Neural cell (in vitro differentiated cells): Measurements from ENCODE around the gene UBE2O. TPM values are rescaled to one million over a fixed set of nuclear protein-coding genes. Genes with fewer than 3 reads are reported as not detected.

Source experiments
- H2AFZ ChIP-seq: fragments of 200-600, 300-800 bp; sonication (generic), shearing (Covaris generic); 2 replicates; pipeline ENCODE4 v1.6.0; 2014; ENCODE audit warnings: low read depth, mild to moderate bottlenecking, antibody characterized with exemption, low read length, moderate library complexity
- H3F3A ChIP-seq: fragments of 200-600 bp; shearing (Covaris generic); 2 replicates; pipeline ENCODE4 v1.6.1; 2016; ENCODE audit warnings: mild to moderate bottlenecking, moderate library complexity, mixed read lengths, antibody characterized with exemption, low read length; ENCODE audit not compliant: insufficient read depth, poor library complexity, severe bottlenecking
- H3K27ac ChIP-seq: fragments of 200-600, 300-800 bp; sonication (generic), shearing (Covaris generic); 2 replicates; pipeline ENCODE4 v1.5.1; 2014; ENCODE audit warnings: mild to moderate bottlenecking, low read length, moderate library complexity
- H3K27me3 ChIP-seq: fragments of 300-800, 200-600 bp; sonication (generic), shearing (Covaris generic); 2 replicates; pipeline ENCODE4 v1.6.0; 2014; ENCODE audit warnings: mild to moderate bottlenecking, low read depth, low read length, moderate library complexity; ENCODE audit not compliant: insufficient read depth
- H3K36me3 ChIP-seq: fragments of 300-800, 200-600 bp; sonication (generic), shearing (Covaris generic); 2 replicates; pipeline ENCODE4 v1.5.1; 2014; ENCODE audit warnings: mild to moderate bottlenecking, antibody characterized with exemption, low read length, moderate library complexity; ENCODE audit not compliant: insufficient read depth
- H3K4me2 ChIP-seq: fragments of 300-800, 200-600 bp; sonication (generic), shearing (Covaris generic); 2 replicates; pipeline ENCODE4 v1.6.0; 2014; ENCODE audit warnings: mild to moderate bottlenecking, low read length
- H3K4me3 ChIP-seq: fragments of 300-800, 200-600 bp; sonication (generic), shearing (Covaris generic); 2 replicates; pipeline ENCODE4 v1.5.1; 2014; ENCODE audit warnings: mild to moderate bottlenecking, low read length, moderate library complexity
- H3K79me2 ChIP-seq: fragments of 200-600 bp; shearing (Covaris generic); replicated peaks from 2 replicates; pipeline ENCODE4 v1.6.0; 2014; ENCODE audit warnings: mild to moderate bottlenecking, low read length, moderate library complexity; ENCODE audit not compliant: insufficient read depth
- H3K9ac ChIP-seq: fragments of 300-800, 200-600 bp; sonication (generic), shearing (Covaris generic); 2 replicates; pipeline ENCODE4 v1.6.1; 2016; ENCODE audit warnings: mild to moderate bottlenecking, low read length, mixed read lengths
- H3K9me2 ChIP-seq: fragments of 200-600 bp; shearing (Covaris generic); 2 replicates; pipeline ENCODE4 v1.6.1; 2016; ENCODE audit warnings: mild to moderate bottlenecking, low read length, mixed read lengths; ENCODE audit not compliant: insufficient read depth
- H3K9me3 ChIP-seq: fragments of 200-600, 300-800 bp; sonication (generic), shearing (Covaris generic); 2 replicates; pipeline ENCODE4 v1.6.1; 2016; ENCODE audit warnings: mild to moderate bottlenecking, mixed run types, low read length, moderate library complexity, mixed read lengths
- H4K20me1 ChIP-seq: fragments of 200-600 bp; shearing (Covaris generic); 2 replicates; pipeline ENCODE4 v1.6.1; 2016; ENCODE audit warnings: mild to moderate bottlenecking, mixed run types; ENCODE audit not compliant: insufficient read depth
- EP300 ChIP-seq: fragments of 450-650 bp; conservative IDR thresholded peaks from 2 replicates; pipeline ENCODE4 v1.6.1; 2014; ENCODE audit warnings: antibody characterized with exemption, mild to moderate bottlenecking, moderate library complexity; ENCODE audit not compliant: poor library complexity, severe bottlenecking
- EZH2 ChIP-seq: fragments of 200-600, 300-800 bp; shearing (Covaris generic), sonication (generic); IDR thresholded peaks from 2 replicates; pipeline ENCODE4 v1.6.1; 2014; ENCODE audit warnings: antibody characterized with exemption, low read length, borderline replicate concordance, mild to moderate bottlenecking; ENCODE audit not compliant: insufficient read depth, poor library complexity, severe bottlenecking
- MXI1 ChIP-seq: fragments of 450-650 bp; conservative IDR thresholded peaks from 2 replicates; pipeline ENCODE4 v1.6.1; 2014; ENCODE audit warnings: antibody characterized with exemption, mild to moderate bottlenecking; ENCODE audit not compliant: poor library complexity, severe bottlenecking
- POLR2AphosphoS5 ChIP-seq: IDR thresholded peaks from 2 replicates; pipeline ENCODE4 v1.6.1; 2012
- RAD21 ChIP-seq: fragments of 450-650 bp; conservative IDR thresholded peaks from 2 replicates; pipeline ENCODE4 v1.6.1; 2014; ENCODE audit warnings: antibody characterized with exemption, mild to moderate bottlenecking, moderate library complexity
- REST ChIP-seq: IDR thresholded peaks from 2 replicates; pipeline ENCODE4 v1.6.1; 2012; ENCODE audit warnings: borderline replicate concordance
- SMC3 ChIP-seq: fragments of 450-650 bp; conservative IDR thresholded peaks from 2 replicates; pipeline ENCODE4 v1.6.1; 2014; ENCODE audit warnings: antibody characterized with exemption, mild to moderate bottlenecking, moderate library complexity; ENCODE audit not compliant: poor library complexity
- TAF1 ChIP-seq: IDR thresholded peaks from 2 replicates; pipeline ENCODE4 v1.6.1; 2012; ENCODE audit warnings: low read depth
- polyA plus RNA-seq: library from polyadenylated mRNA; depleted of rRNA; stranded (reverse); fragments of >200 nt; gene quantifications from 2 replicates; pipeline ENCODE4 v1.2.3, GENCODE V29; 2014
- TF ChIP-seq, protein P1 (sequence below): fragments of 450-650 bp; IDR thresholded peaks from 2 replicates; pipeline ENCODE4 v1.5.1; 2014; ENCODE audit warnings: antibody characterized with exemption, mild to moderate bottlenecking, moderate library complexity; ENCODE audit not compliant: poor library complexity, severe bottlenecking

UBE2O gene
- polyA plus RNA-seq, 1 donor from 2014 or later, result 28.0 TPM

DNA sequence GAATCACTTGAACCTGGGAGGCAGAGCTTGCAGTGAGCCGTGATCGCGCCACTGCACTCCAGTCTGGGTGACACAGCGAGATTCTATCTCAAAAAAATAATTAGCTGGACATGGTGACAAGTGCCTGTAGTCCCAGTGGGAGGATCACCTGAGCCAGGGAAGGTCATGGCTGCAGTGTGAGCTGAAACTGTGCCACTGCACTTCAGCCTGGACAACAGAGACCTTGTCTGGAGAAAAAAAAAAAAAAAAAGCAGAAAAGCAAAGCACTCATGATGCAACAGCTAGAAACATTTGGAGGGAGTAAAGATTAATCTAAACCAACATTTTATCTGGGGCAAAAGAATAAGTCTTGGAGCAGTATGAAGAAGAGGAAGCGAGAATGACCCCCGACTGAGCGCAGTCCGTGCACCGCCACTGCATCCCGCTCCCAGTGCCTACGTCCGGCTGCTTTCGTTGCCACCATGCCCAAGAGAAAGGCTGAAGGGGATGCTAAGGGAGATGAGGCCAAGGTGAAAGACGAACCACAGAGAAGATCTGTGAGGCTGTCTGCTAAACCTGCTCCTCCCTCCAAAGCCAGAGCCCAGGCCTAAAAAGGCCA lies 107.5 kb downstream of the UBE2O start:
- Histone ChIP-seq H3K27ac (no peak overlapping the region), H2AFZ (no peak overlapping the region), H3K4me3 (no peak overlapping the region), H3F3A (no peaks in the 10 kb centered on the region), H3K9me3 (no peaks in the 10 kb centered on the region), H3K9me2 (no peaks in the 10 kb centered on the region), H3K79me2 (no peaks in the 10 kb centered on the region), H3K36me3 (no peaks in the 10 kb centered on the region), H3K4me2 (no peak overlapping the region), H3K27me3 (no peaks in the 10 kb centered on the region), H4K20me1 (no peaks in the 10 kb centered on the region), H3K9ac (no peak overlapping the region)
- TF ChIP-seq REST (no peak), EZH2 (no peak), POLR2AphosphoS5 (no peak), TAF1 (no peak), EP300 (no peak), MXI1 (no peak), RAD21 (no peak), SMC3 (no peak)
- TF ChIP-seq, protein P1, sequence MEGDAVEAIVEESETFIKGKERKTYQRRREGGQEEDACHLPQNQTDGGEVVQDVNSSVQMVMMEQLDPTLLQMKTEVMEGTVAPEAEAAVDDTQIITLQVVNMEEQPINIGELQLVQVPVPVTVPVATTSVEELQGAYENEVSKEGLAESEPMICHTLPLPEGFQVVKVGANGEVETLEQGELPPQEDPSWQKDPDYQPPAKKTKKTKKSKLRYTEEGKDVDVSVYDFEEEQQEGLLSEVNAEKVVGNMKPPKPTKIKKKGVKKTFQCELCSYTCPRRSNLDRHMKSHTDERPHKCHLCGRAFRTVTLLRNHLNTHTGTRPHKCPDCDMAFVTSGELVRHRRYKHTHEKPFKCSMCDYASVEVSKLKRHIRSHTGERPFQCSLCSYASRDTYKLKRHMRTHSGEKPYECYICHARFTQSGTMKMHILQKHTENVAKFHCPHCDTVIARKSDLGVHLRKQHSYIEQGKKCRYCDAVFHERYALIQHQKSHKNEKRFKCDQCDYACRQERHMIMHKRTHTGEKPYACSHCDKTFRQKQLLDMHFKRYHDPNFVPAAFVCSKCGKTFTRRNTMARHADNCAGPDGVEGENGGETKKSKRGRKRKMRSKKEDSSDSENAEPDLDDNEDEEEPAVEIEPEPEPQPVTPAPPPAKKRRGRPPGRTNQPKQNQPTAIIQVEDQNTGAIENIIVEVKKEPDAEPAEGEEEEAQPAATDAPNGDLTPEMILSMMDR, result no peak

DNA sequence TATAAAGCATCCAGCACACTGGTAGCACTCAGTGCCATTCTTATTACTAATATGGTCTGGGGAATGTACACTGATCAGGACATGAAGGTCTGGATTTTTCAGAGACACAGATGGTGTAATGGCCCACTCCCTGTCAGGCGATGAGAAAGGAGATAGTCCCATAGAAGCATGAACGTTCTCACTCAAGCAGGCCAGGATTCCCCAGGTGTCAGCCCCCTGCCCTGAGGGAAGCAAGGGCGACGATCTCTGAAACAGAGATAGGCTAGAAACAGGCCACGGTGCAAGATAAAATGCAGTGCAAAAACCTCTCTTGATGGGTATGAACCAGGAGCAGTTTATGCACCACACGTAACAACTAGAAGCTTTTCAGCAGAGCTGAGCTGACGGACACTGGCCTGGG lies 109.8 kb downstream of the UBE2O start:
- Histone ChIP-seq H3K27ac (no peak overlapping the region), H2AFZ (no peak overlapping the region), H3K79me2 (no peaks in the 10 kb centered on the region), H3K27me3 (no peaks in the 10 kb centered on the region), H3K4me2 (no peak overlapping the region), H3K9me2 (no peaks in the 10 kb centered on the region), H3K9me3 (no peaks in the 10 kb centered on the region), H3F3A (no peaks in the 10 kb centered on the region), H3K4me3 (no peak overlapping the region), H4K20me1 (no peaks in the 10 kb centered on the region), H3K9ac (no peak overlapping the region), H3K36me3 (no peaks in the 10 kb centered on the region)
- TF ChIP-seq REST (no peak), TAF1 (no peak), SMC3 (no peak), RAD21 (no peak), EP300 (no peak), EZH2 (no peak), POLR2AphosphoS5 (no peak), MXI1 (no peak)
- TF ChIP-seq, protein P1, result no peak
